Thoracic aorta (tissue), 2 donors: Measurements from ENCODE around the gene CD3E. TPM values are rescaled to one million over a fixed set of nuclear protein-coding genes. Genes with fewer than 3 reads are reported as not detected.
A peak's percentile ranks its signal among the peaks of the same experiment; 100 is the strongest.

Experiments used
- ATAC-seq: fragments of 150-250 bp; one replicate; pipeline ENCODE4 v1.8.0; 2017; ENCODE audit warnings: low read depth; ENCODE audit not compliant: insufficient number of reproducible peaks, low FRiP score
- DNase-seq: peaks from one replicate; pipeline ENCODE4 v3.0.0-alpha.2; 2020; ENCODE audit warnings: low spot score
- H3K27ac ChIP-seq, 2 donors: fragments of 200-600 bp; sonication (generic); 1 replicate in 1 of 2; 2 replicates in 1 of 2; pipeline ENCODE4 v1.5.1; 2016; ENCODE audit warnings: mild to moderate bottlenecking in 2 of 2, moderate library complexity in 2 of 2
- H3K27me3 ChIP-seq: fragments of 200-600 bp; sonication (generic); replicated peaks from 2 replicates; pipeline ENCODE4 v1.6.0; 2016; ENCODE audit warnings: mild to moderate bottlenecking; ENCODE audit not compliant: insufficient read depth
- H3K36me3 ChIP-seq: fragments of 200-600 bp; sonication (generic); one replicate; pipeline ENCODE4 v1.5.1; 2016
- H3K4me1 ChIP-seq, 2 donors: fragments of 200-600 bp; sonication (generic); 1 replicate in 1 of 2; 2 replicates in 1 of 2; pipeline versions ENCODE4 v1.5.1 to v1.6.0; 2016; ENCODE audit warnings: low read depth in 2 of 2, mild to moderate bottlenecking in 1 of 2; ENCODE audit not compliant: control insufficient read depth in 1 of 2
- H3K4me3 ChIP-seq: fragments of 200-600 bp; sonication (generic); 2 replicates; pipeline ENCODE4 v1.5.1; 2016; ENCODE audit warnings: mild to moderate bottlenecking
- H3K9me3 ChIP-seq: fragments of 200-600 bp; sonication (generic); 2 replicates; pipeline ENCODE4 v1.5.1; 2016
- CTCF ChIP-seq: fragments of 200-600 bp; sonication (generic); IDR thresholded peaks from one replicate; pipeline ENCODE4 v1.5.1; 2019; ENCODE audit warnings: antibody characterized with exemption
- total RNA-seq, 2 donors: library from RNA; depleted of rRNA; stranded (reverse); fragments of >200 nt; gene quantifications; one replicate each; pipeline versions ENCODE4 v1.1.0 to v1.2.3, GENCODE V29; 2016

The CD3E gene
- total RNA-seq: 1 to 10 TPM; 1.1 to 1.3 TPM

DNA sequence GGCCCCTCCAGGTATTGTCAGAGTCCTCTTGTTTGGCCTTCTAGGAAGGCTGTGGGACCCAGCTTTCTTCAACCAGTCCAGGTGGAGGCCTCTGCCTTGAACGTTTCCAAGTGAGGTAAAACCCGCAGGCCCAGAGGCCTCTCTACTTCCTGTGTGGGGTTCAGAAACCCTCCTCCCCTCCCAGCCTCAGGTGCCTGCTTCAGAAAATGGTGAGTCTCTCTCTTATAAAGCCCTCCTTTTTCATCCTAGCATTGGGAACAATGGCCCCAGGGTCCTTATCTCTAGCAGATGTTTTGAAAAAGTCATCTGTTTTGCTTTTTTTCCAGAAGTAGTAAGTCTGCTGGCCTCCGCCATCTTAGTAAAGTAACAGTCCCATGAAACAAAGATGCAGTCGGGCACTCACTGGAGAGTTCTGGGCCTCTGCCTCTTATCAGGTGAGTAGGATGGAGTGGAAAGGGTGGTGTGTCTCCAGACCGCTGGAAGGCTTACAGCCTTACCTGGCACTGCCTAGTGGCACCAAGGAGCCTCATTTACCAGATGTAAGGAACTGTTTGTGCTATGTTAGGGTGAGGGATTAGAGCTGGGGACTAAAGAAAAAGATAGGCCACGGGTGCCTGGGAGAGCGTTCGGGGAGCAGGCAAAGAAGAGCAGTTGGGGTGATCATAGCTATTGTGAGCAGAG is at the start of gene CD3E:
TSS of gene CD3E (plus strand) at position 163 of the 681 bp plus-strand sequence. CDS start at position 386, 223 bp downstream.
- Histone ChIP-seq H3K4me3 (peak within 1 kb of the TSS; percentile 21), H3K36me3 (no peaks in the 10 kb centered on the region), H3K27ac (no peak within 1 kb of the TSS), H3K4me1 (no peaks in the 10 kb centered on the region), H3K9me3 (no peaks in the 10 kb centered on the region), H3K27me3 (no peaks in the 10 kb centered on the region)
- DNase-seq (no peak), ATAC-seq (no peak)
- TF ChIP-seq CTCF: no peak

- no peak for TF ChIP-seq CTCF
- no peak overlapping the region for H3K27ac ChIP-seq
- H3K27me3 ChIP-seq: no peaks in the 10 kb centered on the region
- ATAC-seq (no peak), DNase-seq (no peak)
- H3K9me3 ChIP-seq: no peaks in the 10 kb centered on the region
- H3K4me1 ChIP-seq: no peaks in the 10 kb centered on the region
- no peak overlapping the region for H3K4me3 ChIP-seq
- H3K36me3 ChIP-seq: no peaks in the 10 kb centered on the region
Measured at GRCh38 chr11:118258410-118258809, 46.1 kb upstream of the CD3E start.

DNA sequence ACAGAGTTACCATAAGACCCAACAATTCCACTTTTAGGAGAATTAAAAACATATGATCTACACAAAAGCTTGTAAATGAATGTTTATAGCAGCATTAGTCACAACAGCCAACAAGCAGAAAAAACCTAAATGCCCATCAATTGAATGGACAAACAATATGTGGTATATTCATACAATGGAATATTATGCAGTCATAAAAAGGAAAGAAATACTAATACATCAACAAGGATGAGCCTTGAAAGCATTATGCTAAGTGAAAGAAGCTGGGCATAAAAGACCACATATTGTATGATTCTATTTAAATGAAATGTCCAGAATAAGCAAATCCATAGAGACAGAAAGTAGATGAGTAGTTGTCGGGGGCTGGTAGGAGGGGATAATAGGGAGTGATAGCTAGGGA is 45.4 kb upstream of the CD3E start:
- no peak for TF ChIP-seq CTCF
- ATAC-seq: no peak
- H3K9me3 ChIP-seq: no peaks in the 10 kb centered on the region
- DNase-seq: no peak
- peaks cover 0 to 3% of the 10 kb centered on the region in 2 donors for H3K4me1 ChIP-seq
- H3K36me3 ChIP-seq: no peaks in the 10 kb centered on the region
- no peak overlapping the region for H3K27ac ChIP-seq
- H3K27me3 ChIP-seq: no peaks in the 10 kb centered on the region
- H3K4me3 ChIP-seq: no peak overlapping the region

DNA sequence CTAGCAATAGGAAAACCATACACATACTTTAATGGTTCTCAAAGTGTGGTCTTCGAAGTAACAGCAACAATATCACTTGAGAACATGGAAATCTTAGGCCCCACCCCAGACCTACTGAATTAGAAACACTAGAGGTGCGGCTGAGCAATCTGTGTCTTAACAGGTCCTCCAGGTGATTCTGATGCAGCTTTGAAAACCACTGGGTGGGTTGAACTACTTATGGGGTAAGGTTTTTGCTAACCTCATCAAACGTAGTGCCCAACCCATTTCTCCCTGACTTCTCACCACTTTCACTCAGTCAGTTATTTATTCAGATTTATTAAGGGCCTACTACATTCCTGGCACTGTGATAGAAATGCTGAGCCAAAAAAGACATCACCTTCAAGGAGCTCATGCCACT is 44.2 kb upstream of the CD3E start:
- H3K9me3 ChIP-seq: no peaks in the 10 kb centered on the region
- TF ChIP-seq CTCF: no peak
- H3K4me3 ChIP-seq: no peak overlapping the region
- ATAC-seq (no peak), DNase-seq (no peak)
- no peaks in the 10 kb centered on the region for H3K36me3 ChIP-seq
- no peaks in the 10 kb centered on the region for H3K27me3 ChIP-seq
- H3K27ac ChIP-seq: no peak overlapping the region
- H3K4me1 ChIP-seq: peaks cover 0 to 3% of the 10 kb centered on the region in 2 donors

DNA sequence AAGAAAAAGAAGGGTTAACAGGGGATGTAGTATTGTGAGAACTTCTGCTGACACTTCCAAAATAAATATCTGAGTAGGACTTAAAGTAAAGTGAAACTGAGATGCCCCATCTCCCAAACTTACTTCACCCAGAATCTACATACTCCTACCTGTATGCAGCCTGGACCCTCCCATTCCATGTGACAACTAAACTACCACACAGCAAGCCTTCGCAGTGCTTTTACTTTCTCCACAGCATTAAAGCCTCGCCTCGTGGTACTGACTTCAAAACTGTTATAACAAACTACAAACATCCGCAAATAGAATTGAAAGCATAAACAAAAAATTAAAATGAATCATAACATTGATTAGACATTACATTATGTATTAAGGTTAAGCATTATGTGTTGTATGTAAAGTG is 41.4 kb upstream of the CD3E start:
- no peaks in the 10 kb centered on the region for H3K9me3 ChIP-seq
- H3K27me3 ChIP-seq: no peaks in the 10 kb centered on the region
- TF ChIP-seq CTCF: no peak
- H3K4me1 ChIP-seq: peaks cover 0 to 3% of the 10 kb centered on the region in 2 donors
- H3K4me3 ChIP-seq: no peak overlapping the region
- no peak overlapping the region for H3K27ac ChIP-seq
- DNase-seq (no peak), ATAC-seq (no peak)
- H3K36me3 ChIP-seq: no peaks in the 10 kb centered on the region
